PC-3 (cell line): Measurements from ENCODE around the gene KDM7A.

Experiments used
- CTCF ChIP-seq: fragments of 300-600 bp; sonication (generic); conservative IDR thresholded peaks from 2 replicates; pipeline ENCODE4 v1.5.1; 2017; ENCODE audit warnings: antibody characterized with exemption, low read depth, mild to moderate bottlenecking, low read length
- EZH2 ChIP-seq: fragments of 300-600 bp; sonication (generic); IDR thresholded peaks from one replicate; pipeline ENCODE4 v1.6.1; 2017; ENCODE audit warnings: antibody characterized with exemption, mild to moderate bottlenecking, low read length; ENCODE audit not compliant: unreplicated experiment
- EZH2phosphoT487 ChIP-seq: fragments of 300-600 bp; sonication (generic); IDR thresholded peaks from 2 replicates; pipeline ENCODE4 v1.6.1; 2018; ENCODE audit warnings: mild to moderate bottlenecking, antibody characterized with exemption, low read length, borderline replicate concordance

GRCh38 chr7:140059273-140060242, 117.2 kb downstream of the KDM7A start:
- TF ChIP-seq EZH2phosphoT487 = no peak
- TF ChIP-seq CTCF = no peak
- no peak for TF ChIP-seq EZH2
